Activated CD4-positive, alpha-beta T cell treated with anti-CD3 and anti-CD28 coated beads for 36 hours (primary cell): ENCODE data around the gene P2RY12. TPM values are rescaled to one million over a fixed set of nuclear protein-coding genes. Genes with fewer than 3 reads are reported as not detected.

Source experiments
- ATAC-seq: fragments of 200-7000 bp; cut with Tn5 transposase; one replicate; pipeline ENCODE4 v1.10.0; 2021; ENCODE audit warnings: mild to moderate bottlenecking, moderate library complexity
- CTCF ChIA-PET: fragments of 350-600 bp; sonication (Branson Sonifier 250); formaldehyde crosslinking; loops from one replicate; lab custom pipeline; 2021; ENCODE audit warnings: antibody characterized with exemption; lab: Charles Lee
- POLR2A ChIA-PET: fragments of 350-600 bp; sonication (Branson Sonifier 250); formaldehyde crosslinking; loops from one replicate; lab custom pipeline; 2021; ENCODE audit warnings: antibody characterized with exemption, inconsistent platforms; lab: Charles Lee
- DNase-seq: peaks from one replicate; pipeline ENCODE4 v3.0.0-alpha.2; 2020
- H3K27ac Mint-ChIP-seq: one replicate; pipeline ENCODE4 v1.8.0; 2021; ENCODE audit warnings: mixed read lengths
- H3K27me3 Mint-ChIP-seq: one replicate; pipeline ENCODE4 v1.8.0; 2021; ENCODE audit warnings: mixed read lengths
- H3K36me3 Mint-ChIP-seq: one replicate; pipeline ENCODE4 v1.8.0; 2021; ENCODE audit warnings: low read depth, mixed read lengths
- H3K4me1 Mint-ChIP-seq: one replicate; pipeline ENCODE4 v1.8.0; 2021; ENCODE audit warnings: mixed read lengths
- H3K4me3 Mint-ChIP-seq: one replicate; pipeline ENCODE4 v1.8.0; 2021; ENCODE audit warnings: mild to moderate bottlenecking, moderate library complexity, mixed read lengths
- H3K9me3 Mint-ChIP-seq: one replicate; pipeline ENCODE4 v1.8.0; 2021; ENCODE audit warnings: low read depth, mixed read lengths
- intact Hi-C, 2 experiments: fragments of 100-400 bp; cut with DNase I in 1 of 2; cut with micrococcal nuclease in 1 of 2; formaldehyde crosslinking; loops; one replicate each; pipeline versions ENCODE4 v1.14.2 to v1.15.1; 2022 to 2024; cut with DNase I, micrococcal nuclease
- total RNA-seq, 2 experiments: library from RNA; stranded (reverse); gene quantifications; one replicate each; pipeline ENCODE4 v1.2.3, GENCODE V29; 2021

Gene P2RY12
- total RNA-seq, 2 experiments from 2014 or later, result not detected

DNA sequence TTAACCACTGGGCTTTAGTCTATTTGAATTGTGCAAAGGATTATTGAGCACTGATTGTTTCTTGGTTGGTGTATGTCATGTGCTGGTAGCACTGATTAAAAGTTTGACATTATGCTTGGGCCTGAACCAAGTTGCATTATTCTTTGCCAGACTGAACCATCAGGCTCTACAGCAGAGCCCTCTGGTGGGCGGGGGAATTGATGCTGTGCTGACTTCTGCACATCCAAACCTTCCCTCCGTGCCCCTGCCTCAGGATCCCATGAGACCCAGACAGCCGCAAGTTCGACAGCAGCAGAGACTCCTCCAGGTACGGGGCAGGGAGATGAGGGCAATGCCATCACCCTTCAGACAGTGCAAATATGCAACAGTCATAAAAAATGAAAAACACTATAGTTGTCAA is 28.4 kb upstream of the P2RY12 start:
- no peaks in the 10 kb centered on the region for H3K4me1 Mint-ChIP-seq
- H3K4me3 Mint-ChIP-seq, result no peak overlapping the region
- DNase-seq, result no peak
- no peak overlapping the region for H3K27ac Mint-ChIP-seq
- no peaks in the 10 kb centered on the region for H3K9me3 Mint-ChIP-seq
- no peaks in the 10 kb centered on the region for H3K27me3 Mint-ChIP-seq
- ChIA-PET POLR2A (no interaction called here), CTCF (no interaction called here)
- ATAC-seq, result no peak
- intact Hi-C loops, result no loop called here
- H3K36me3 Mint-ChIP-seq, result no peaks in the 10 kb centered on the region

DNA sequence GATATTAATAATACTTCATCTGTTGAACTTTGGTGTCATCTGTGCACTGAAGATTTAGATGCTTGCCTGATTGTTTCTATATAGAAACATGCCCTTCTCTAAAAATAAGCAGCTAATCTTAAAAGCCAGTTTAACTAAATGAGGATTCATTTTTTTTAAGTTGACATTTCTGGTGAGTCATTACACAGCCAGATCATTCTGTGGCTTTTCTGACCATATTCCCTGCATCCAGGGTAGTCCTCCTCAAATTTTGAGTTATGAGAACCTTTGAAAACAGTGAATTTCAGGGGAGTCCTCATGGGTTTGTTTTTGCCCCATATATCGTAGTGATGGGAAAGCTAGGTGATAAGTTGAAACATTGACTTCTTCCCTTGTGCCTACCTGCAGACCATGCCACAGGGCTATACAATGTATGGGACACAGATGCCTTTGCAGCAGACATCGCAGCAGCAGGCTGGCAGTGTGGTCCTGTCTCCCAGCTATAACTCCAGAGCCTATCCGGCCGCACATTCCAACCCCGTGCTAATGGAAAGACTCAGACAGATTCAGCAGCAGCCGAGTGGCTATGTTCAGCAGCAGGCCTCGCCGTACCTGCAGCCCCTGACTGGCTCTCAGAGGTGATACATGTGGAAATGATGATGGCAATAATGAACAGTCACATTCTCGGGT is 26.5 kb upstream of the P2RY12 start:
- Mint-ChIP-seq H3K4me3 (no peak overlapping the region), H3K27me3 (no peaks in the 10 kb centered on the region), H3K4me1 (no peaks in the 10 kb centered on the region), H3K9me3 (no peaks in the 10 kb centered on the region), H3K36me3 (no peaks in the 10 kb centered on the region), H3K27ac (no peak overlapping the region)
- intact Hi-C loops, result no loop called here
- ChIA-PET CTCF (interaction anchor here (1.1 kb wide), 1 partner anchor 26 kb away, joined by 3 read pairs; no protein-coding TSS in a partner anchor), POLR2A (no interaction called here)
- ATAC-seq (no peak), DNase-seq (no peak)

DNA sequence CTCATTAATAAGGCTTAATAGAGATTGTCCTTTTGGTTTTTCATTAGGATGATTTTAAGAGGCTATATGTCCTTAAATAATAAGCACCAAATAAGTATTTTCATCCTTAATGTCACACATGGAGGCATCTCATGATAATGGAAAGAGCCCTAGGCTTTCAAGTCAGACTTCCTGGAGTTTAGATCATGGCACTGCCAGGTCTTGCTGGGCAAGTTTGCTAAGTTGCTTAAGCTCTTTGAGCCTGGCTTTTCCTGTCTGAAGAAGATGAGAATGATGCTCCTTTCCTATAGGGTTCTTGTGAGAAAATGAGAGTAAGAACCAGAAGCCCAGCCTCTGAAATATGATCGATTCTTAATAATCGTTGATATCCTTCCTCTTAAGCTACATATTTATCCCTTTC is 23.4 kb upstream of the P2RY12 start:
- Mint-ChIP-seq H3K27me3 (no peaks in the 10 kb centered on the region), H3K4me1 (peaks cover 5% of the 10 kb centered on the region), H3K9me3 (no peaks in the 10 kb centered on the region), H3K36me3 (no peaks in the 10 kb centered on the region), H3K4me3 (no peak overlapping the region), H3K27ac (no peak overlapping the region)
- ChIA-PET CTCF (interaction anchor here (0.6 kb wide), 1 partner anchor 21 kb away, joined by 4 read pairs; no protein-coding TSS in a partner anchor), POLR2A (no interaction called here)
- ATAC-seq (no peak), DNase-seq (no peak)
- intact Hi-C loops, result no loop called here

DNA sequence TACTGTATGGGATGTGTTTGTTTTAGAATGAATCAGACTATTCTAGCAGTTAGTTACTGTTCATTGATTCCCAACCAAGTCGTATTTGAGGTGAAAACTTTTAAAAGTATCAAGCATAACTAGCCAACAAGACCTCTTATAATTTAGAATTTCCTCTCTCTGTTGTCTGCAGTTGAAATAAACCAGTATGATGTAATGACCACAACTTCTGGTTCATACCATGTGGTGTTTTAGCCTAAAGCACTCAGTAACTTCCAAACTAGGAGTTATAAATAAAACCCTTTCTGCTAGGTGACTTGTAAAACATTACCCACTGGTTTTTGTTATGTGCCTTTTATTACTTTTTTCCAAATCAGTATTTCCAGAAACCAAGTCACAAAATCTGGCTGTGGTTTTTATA is 19.8 kb upstream of the P2RY12 start:
- intact Hi-C loops, result no loop called here
- Mint-ChIP-seq H3K4me1 (peaks cover 5% of the 10 kb centered on the region), H3K9me3 (no peaks in the 10 kb centered on the region), H3K27ac (no peak overlapping the region), H3K36me3 (no peaks in the 10 kb centered on the region), H3K27me3 (no peaks in the 10 kb centered on the region), H3K4me3 (no peak overlapping the region)
- DNase-seq (no peak), ATAC-seq (no peak)
- ChIA-PET POLR2A (no interaction called here), CTCF (no interaction called here)

DNA sequence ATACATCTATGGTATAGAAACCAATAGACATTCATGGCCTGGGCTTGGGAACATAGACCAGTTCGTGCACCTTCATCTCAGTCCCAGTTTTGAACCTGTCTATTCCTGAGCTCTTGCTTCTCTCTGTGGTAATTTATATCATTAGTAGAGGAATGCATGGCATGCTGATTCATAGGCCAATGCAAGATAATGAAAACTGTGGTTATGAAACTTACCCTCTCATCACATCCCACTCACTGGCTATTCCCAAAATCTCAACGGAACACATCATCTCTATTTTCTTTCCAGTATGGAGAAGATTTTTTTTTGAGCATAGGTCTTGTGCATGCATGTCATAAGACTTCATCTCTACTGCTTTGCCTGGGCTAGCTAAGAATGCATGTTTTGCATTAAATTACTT is 18.7 kb upstream of the P2RY12 start:
- Mint-ChIP-seq H3K27me3 (no peaks in the 10 kb centered on the region), H3K36me3 (no peaks in the 10 kb centered on the region), H3K27ac (no peak overlapping the region), H3K4me3 (no peak overlapping the region), H3K4me1 (peaks cover 5% of the 10 kb centered on the region), H3K9me3 (no peaks in the 10 kb centered on the region)
- ChIA-PET POLR2A (no interaction called here), CTCF (no interaction called here)
- intact Hi-C loops, result no loop called here
- ATAC-seq (no peak), DNase-seq (no peak)

DNA sequence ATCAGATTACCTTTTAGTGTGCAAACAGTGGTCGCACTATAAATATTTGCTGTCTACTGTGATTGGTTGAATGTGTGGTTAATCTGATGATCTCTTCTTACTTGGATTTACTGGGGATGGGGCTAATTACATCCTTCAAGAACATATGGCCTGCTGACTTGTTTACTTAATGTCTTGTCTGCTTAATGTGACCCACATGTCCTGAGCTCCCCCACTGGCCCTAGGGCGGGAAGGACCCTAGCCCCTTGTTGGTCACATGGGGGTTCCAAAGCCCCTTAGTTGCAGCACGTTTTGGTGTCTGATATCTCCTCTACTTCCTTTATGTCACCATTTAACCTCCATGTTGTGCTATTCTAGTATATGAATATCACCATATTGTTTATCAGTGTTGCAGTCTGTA is 17.8 kb upstream of the P2RY12 start:
- POLR2A ChIA-PET, result no interaction called here
- Mint-ChIP-seq H3K27ac (no peak overlapping the region), H3K36me3 (no peaks in the 10 kb centered on the region), H3K4me3 (no peak overlapping the region), H3K9me3 (no peaks in the 10 kb centered on the region), H3K4me1 (peaks cover 5% of the 10 kb centered on the region), H3K27me3 (no peaks in the 10 kb centered on the region)
- CTCF ChIA-PET, result interaction anchor here (0.6 kb wide), 1 partner anchor 73 kb away, joined by 5 read pairs; no protein-coding TSS in a partner anchor
- DNase-seq, result no peak
- intact Hi-C loops, result no loop called here
- no peak for ATAC-seq

DNA sequence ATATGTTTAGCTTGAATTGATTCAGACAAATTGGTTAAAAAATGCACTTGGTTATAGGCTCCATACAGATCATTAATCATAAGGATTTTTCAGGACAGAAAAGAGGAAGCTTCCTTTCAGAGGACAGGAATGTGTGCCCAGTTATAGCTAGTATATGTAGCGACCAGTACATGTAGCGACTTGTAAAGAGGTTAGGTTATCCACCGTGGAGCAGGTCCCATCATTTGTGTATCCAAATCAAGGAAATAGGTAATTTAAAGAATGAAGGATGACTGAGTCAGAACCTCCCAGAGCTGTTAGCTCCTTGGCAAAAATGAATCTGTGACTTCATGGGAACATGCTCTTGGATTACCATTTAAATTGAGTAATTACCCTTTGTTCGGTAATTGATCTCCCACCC is 15.8 kb upstream of the P2RY12 start:
- H3K36me3 Mint-ChIP-seq, result no peaks in the 10 kb centered on the region
- ChIA-PET POLR2A (no interaction called here), CTCF (interaction anchor here (0.8 to 1.4 kb wide), 2 partner anchors 10 to 16 kb away, joined by 3 to 4 read pairs; partner anchors contain the start of gene P2RY12)
- H3K27me3 Mint-ChIP-seq, result no peaks in the 10 kb centered on the region
- intact Hi-C loops, result no loop called here
- H3K4me3 Mint-ChIP-seq, result no peak overlapping the region
- no peaks in the 10 kb centered on the region for H3K9me3 Mint-ChIP-seq
- ATAC-seq (no peak), DNase-seq (no peak)
- H3K4me1 Mint-ChIP-seq, result peaks cover 5% of the 10 kb centered on the region
- H3K27ac Mint-ChIP-seq, result no peak overlapping the region

DNA sequence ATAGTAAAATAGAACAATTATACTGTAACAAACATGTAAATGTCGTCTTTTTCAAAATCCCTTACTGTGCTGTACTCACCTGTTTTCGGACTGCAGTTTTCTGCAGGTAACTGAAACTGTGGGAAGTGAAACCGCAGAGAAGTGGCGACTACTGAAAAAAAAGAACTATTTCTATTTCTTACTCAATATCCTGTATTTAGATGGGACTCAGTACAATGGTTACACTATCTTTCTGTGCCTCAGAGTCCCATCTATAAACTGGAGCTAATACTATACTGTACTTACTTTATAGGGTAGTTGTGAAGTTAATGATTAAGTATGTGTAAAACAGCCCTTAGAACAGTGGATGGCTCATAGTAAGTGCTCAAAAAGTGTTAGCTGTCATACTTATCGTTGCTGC is 14.3 kb upstream of the P2RY12 start:
- ATAC-seq (no peak), DNase-seq (no peak)
- no peaks in the 10 kb centered on the region for H3K4me1 Mint-ChIP-seq
- H3K27ac Mint-ChIP-seq, result no peak overlapping the region
- no peaks in the 10 kb centered on the region for H3K36me3 Mint-ChIP-seq
- H3K9me3 Mint-ChIP-seq, result no peaks in the 10 kb centered on the region
- no peaks in the 10 kb centered on the region for H3K27me3 Mint-ChIP-seq
- no peak overlapping the region for H3K4me3 Mint-ChIP-seq
- ChIA-PET POLR2A (no interaction called here), CTCF (interaction anchor here (0.5 to 1.4 kb wide), 2 partner anchors 9 to 376 kb away, joined by 3 to 4 read pairs; no protein-coding TSS in a partner anchor)
- intact Hi-C loops, result no loop called here

DNA sequence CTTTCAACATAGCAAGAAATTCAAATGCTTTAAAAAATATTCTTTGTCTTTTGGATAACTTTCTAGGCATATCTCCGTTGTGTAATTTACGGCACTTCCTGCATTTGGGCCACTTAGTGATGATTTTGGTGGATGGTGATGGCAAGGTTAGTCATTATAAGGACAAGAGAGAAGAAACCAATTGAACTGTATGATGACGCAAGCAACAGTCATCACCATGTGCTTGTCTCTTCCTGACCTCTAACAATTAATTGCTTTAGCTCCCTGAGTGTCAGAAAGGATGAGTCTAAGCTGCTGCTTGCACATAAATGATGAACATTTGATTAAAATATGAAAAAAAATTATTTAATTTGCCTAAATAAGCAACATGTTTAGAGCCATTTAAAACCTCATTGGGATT is 11.3 kb upstream of the P2RY12 start:
- H3K27me3 Mint-ChIP-seq, result peaks cover 3% of the 10 kb centered on the region
- no peaks in the 10 kb centered on the region for H3K9me3 Mint-ChIP-seq
- no peak overlapping the region for H3K4me3 Mint-ChIP-seq
- ATAC-seq (no peak), DNase-seq (no peak)
- H3K4me1 Mint-ChIP-seq, result no peaks in the 10 kb centered on the region
- POLR2A ChIA-PET, result no interaction called here
- CTCF ChIA-PET, result interaction anchor here (0.9 to 1.5 kb wide), 3 partner anchors 16 to 79 kb away, joined by 3 read pairs; partner anchors contain the start of gene GPR87
- intact Hi-C loops, result no loop called here
- no peak overlapping the region for H3K27ac Mint-ChIP-seq
- no peaks in the 10 kb centered on the region for H3K36me3 Mint-ChIP-seq

DNA sequence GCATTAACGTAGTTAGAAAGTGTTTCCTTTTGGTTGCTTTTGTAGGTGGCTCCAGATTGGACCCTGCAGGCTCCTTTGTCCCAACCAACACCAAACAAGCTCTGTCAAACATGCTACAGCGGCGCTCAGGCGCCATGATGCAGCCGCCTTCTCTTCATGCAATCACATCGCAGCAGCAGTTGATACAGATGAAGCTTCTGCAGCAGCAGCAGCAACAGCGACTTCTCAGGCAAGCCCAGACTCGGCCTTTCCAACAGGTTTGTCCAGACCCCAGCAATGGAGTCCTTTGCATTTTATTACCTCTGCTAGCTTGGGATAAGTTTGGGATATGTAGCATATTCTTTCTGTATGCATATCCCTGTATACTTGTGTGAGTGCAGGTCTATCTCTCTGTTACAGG is 10.1 kb upstream of the P2RY12 start:
- DNase-seq (no peak), ATAC-seq (no peak)
- ChIA-PET CTCF (interaction anchor here (0.7 to 1.5 kb wide), 2 partner anchors 15 to 108 kb away, joined by 3 read pairs; no protein-coding TSS in a partner anchor), POLR2A (no interaction called here)
- Mint-ChIP-seq H3K27me3 (peaks cover 3% of the 10 kb centered on the region), H3K4me1 (no peaks in the 10 kb centered on the region), H3K4me3 (no peak overlapping the region), H3K27ac (no peak overlapping the region), H3K9me3 (no peaks in the 10 kb centered on the region), H3K36me3 (no peaks in the 10 kb centered on the region)
- intact Hi-C loops, result no loop called here

DNA sequence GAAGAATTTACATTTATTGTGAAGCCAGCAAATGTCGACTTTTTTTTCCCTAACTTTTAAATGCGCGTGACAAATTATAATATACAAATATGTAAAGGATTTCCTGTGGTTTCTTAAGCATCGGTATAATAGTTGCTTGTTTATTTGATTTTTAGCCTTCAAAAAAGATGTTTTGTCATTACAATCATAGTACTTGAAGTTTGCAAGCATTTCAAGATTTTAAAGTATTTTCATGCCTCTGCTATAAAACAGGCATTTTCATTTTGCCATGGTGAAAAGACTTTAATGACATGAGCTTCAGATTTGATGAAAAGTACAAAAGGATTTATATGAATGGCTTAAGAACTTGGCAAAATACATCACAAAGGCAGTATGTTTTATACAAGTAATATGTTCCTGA is 9.4 kb upstream of the P2RY12 start:
- intact Hi-C loops, result no loop called here
- POLR2A ChIA-PET, result no interaction called here
- no peak overlapping the region for H3K27ac Mint-ChIP-seq
- H3K9me3 Mint-ChIP-seq, result no peaks in the 10 kb centered on the region
- peaks cover 3% of the 10 kb centered on the region for H3K27me3 Mint-ChIP-seq
- no peak for DNase-seq
- H3K4me1 Mint-ChIP-seq, result no peaks in the 10 kb centered on the region
- no peak overlapping the region for H3K4me3 Mint-ChIP-seq
- H3K36me3 Mint-ChIP-seq, result no peaks in the 10 kb centered on the region
- CTCF ChIA-PET, result no interaction called here
- no peak for ATAC-seq

DNA sequence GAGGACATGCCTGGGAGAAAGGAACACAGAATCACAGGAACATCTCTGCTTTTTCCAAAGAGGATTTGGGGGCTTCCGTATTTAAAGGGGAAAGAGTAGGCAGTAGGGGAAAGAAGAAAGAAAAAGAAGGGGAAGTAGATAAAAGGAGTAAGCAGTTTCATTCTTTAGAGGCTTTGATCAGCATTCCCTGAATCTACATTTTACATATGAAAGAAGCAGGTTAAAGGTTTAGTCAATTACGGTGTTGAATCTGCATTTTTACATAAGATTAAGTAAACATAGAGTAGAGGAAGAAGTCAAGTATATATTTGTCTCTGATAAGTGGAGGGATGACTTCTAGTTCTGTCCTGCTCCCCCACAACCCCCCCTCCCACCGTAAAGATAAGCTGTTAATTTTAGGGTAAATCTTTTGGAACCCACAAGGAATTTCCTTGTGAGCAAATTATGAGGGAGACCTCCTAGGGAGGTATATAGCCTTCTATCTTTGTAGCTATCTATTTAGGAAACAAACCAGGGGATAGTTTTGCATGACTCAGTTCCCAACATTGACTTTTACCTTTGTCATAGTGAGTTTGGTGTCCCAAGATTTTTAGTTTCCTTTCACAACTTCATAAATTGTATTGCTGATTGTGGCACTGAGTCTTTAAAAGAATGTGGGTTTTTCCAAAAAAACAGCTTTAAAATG is 8.7 kb upstream of the P2RY12 start:
- no peaks in the 10 kb centered on the region for H3K36me3 Mint-ChIP-seq
- POLR2A ChIA-PET, result no interaction called here

More for the DNA sequence above, 8.7 kb upstream of the P2RY12 start:
- DNase-seq, result no peak
- Mint-ChIP-seq H3K27me3 (peaks cover 3% of the 10 kb centered on the region), H3K9me3 (no peaks in the 10 kb centered on the region), H3K27ac (no peak overlapping the region), H3K4me3 (no peak overlapping the region), H3K4me1 (no peaks in the 10 kb centered on the region)
- intact Hi-C loops, result no loop called here
- no peak for ATAC-seq
- CTCF ChIA-PET, result no interaction called here
